Activated CD4-positive, alpha-beta T cell treated with anti-CD3 and anti-CD28 coated beads for 48 hours (primary cell): ENCODE measurements around the gene SYNPO2.
"Not testable (repeated sequence)": the region's sequence is repeated elsewhere in the genome, so short reads cannot be mapped to it uniquely, and the experiment has no call there.

Source experiments
- DNase-seq: peaks from one replicate; pipeline ENCODE4 v3.0.0-alpha.2; 2020

SYNPO2 gene

DNA sequence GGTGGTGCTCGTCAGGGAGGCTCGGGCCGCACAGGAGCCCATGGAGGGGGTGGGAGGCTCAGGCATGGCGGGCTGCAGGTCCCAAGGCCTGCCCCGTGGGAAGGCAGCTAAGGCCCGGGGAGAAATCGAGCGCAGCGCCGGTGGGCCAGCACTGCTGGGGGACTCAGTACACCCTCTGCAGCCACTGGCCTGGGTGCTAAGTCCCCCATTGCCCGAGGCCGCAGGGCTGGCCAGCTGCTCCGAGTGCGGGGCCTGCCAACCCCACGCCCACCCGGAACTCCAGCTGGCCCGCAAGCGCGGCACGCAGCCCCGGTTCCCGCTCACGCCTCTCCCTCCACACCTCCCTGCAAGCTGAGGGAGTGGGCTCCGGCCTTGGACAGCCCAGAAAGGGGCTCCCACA, 88.4 kb downstream of the SYNPO2 start:
- not testable (repeated sequence) for DNase-seq

DNA sequence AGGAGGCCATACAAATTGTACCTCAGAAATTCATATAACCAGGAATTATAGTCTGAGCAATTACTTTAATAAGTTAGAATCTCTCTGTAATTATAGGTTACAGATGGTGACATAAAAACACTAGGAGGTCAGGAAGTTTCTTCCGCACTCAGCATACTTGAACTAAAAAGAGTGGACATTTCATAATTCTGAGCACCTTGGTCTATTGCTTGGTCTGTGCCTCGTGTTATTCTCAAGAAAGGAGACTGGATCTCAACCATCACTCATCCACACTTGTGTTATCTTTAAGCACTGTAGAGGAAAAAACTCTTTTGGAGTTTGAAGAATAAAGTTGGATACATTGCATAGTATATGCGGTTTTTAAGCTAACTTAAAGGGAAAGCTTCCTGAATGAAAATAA, 91.1 kb downstream of the SYNPO2 start:
- no peak for DNase-seq

DNA sequence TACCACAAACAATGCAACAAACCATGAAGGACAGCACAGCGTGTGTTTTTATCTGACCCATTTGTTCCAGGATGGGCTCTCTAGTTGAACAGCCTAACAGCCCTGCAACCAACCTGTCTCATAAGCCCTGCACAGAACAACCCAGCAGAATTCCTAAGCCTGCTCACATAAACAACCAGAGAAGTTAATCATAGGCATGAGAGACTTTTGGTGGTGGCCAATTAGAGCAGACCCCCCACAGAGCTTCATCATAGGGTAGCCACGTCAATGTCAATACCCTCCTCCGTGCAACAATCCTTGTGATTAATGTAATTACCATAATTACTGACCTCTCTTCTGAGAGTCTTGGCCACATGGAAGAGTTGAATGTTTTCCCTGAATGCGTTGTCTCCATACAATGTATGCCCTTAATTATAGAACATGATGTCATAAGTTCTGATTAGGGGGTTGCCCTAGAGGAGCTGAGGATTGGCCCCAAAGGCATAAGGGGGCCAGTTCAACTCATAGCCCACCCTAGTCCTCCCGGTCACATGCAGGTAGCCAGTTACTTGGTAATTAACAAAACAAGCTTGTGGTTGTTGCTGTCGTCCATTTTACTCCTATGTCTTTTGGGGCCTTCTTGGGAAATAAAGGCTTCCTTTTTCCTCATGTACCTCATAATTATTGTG, 92.7 kb downstream of the SYNPO2 start:
- DNase-seq, result no peak

- DNase-seq, result peak; percentile 59
Measured at GRCh38 chr4:118981839-118982381, 93.3 kb downstream of the SYNPO2 start.

DNA sequence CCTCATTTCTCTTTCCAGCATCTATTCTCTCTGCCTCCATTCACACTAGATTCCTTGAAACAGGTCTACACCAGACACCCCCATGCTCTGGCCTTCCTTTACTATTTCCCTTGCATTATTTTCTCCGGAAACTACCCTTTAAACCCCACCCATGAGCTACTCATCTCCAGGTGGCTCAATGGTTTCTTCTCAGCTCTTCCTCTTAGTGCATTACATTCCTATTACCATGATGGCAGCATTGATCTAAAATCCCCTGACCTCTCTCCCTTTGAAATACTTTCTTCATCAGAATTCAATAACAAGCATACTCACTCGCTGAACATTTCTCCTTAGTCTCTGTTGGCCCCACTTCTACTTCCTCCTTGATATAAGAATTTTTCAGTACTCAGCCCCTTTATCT, 94.6 kb downstream of the SYNPO2 start:
- DNase-seq, result no peak

DNA sequence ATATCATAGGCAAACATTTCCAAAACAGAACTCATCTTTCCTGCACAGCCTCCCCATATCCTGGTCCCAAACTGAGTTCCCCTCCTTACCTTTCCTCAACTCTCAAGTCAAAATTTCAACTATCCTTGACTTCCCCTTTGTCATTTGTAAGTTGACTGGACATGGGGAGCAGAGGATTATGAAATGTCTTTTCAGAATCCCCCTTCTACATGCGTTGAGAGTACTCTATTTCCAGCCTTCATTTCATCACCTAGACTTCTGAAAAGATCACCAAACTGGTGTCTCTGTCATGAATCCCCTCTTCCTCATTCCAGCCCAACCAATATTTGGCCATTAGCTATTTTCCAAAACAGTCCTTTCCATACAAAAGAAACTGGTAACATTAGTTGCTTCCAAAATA, 95.2 kb downstream of the SYNPO2 start:
- DNase-seq, result no peak

DNA sequence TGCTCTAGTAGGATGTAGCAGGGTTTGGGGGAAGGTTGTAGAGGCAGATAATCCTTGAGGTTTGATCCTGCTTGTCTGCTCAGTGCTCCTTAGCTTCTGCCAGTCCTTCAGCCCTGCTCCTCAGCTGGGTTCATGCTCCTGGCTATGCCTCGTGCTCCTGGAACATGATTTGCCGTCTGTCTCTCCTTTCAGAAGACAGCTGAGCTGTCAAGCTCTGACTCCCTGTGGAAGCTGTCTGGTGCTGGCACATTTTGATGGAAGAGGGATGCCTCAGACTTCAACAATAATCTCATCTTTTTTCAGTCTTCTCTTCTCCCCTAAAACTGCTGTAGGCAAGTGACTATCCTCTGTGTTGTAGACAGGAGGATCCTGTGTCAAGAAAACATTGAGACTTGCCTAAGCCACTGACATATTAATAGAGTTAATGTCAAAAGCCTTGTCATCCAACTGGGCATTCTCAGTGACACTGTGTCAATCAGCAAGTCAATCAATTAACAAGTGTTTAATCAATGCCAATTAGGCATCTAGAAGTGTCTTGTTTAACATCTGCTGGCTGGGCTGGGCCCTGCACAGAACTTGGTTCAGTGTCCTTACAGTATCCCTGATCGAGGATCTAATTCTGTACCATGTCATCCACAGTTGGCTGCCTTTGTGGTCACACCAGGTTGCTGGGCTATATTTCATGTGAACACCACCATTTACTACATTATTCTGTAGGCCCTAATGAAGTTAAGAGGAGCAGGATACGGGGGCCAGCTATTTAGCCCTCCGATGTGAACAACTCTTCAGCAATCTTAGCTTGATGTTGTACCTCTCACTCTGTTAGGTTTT, 96.7 kb downstream of the SYNPO2 start:
- DNase-seq, result no peak

DNA sequence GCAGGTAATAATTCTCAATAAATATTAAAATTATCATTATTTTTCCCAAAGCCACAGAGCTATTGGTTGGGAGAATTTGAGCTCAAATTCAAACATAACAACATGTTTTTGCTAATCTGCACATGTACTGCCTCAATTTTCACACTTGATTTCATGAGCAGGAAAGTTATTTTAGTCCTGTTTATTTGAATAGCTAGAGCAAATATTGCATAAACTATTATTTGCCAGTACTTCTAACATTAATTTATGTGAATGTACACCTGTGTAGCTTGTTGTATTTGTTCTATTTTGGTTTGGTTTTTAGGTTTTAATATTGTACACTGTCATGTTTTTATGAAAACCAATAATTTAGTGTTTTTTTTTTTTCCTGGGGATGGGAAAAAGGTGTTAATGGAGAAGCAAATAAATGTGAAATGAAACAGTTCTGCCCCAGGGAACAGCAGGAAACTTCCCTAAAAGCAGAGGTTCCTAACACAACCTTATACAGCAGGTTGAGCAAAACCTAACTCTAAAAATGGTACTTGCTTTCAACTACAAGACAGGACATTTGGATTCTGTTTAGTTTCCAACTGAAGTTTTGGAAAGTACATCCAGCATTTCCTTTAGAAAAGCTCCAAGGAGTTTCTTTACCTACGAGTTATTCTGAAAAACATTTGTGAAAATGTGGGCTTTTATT, 99.4 kb downstream of the SYNPO2 start:
- no peak for DNase-seq

GRCh38 chr4:118988635-118988972, 100.0 kb downstream of the SYNPO2 start:
- no peak for DNase-seq

- no peak for DNase-seq
Measured at GRCh38 chr4:118989098-118990080, 100.7 kb downstream of the SYNPO2 start.

GRCh38 chr4:118991686-118992085, 103.0 kb downstream of the SYNPO2 start:
- DNase-seq, result no peak

- DNase-seq, result no peak
Measured at GRCh38 chr4:118992149-118992548, 103.5 kb downstream of the SYNPO2 start.

DNA sequence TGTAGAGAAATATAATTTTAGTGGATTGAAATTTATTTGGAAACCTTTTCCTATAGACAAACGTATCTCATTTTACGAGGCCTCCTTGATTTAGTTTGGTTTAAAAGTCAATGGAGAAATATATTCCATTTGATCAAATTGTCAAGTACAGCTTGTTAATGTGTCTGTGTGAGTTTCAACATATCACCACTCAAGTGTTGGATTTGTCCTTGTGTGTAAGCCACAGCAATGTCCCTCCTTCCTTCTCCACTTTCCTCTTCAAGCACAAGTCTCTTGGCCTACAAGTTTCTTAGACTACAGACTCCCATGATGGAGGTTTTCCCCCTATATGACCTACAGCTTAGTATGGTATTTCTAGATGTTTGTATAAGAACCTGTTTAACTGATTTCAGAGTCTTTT, 104.7 kb downstream of the SYNPO2 start:
- no peak for DNase-seq

- no peak for DNase-seq
Measured at GRCh38 chr4:118994030-118994429, 105.4 kb downstream of the SYNPO2 start.

GRCh38 chr4:118995693-118996391, 107.2 kb downstream of the SYNPO2 start:
- DNase-seq, result no peak

- DNase-seq, result no peak
Measured at GRCh38 chr4:118997601-118998000, 108.9 kb downstream of the SYNPO2 start.

GRCh38 chr4:118999919-119000318, 111.3 kb downstream of the SYNPO2 start:
- DNase-seq, result no peak

GRCh38 chr4:119000400-119000799, 111.7 kb downstream of the SYNPO2 start:
- no peak for DNase-seq

- DNase-seq, result no peak
Measured at GRCh38 chr4:119002476-119002875, 113.8 kb downstream of the SYNPO2 start.

GRCh38 chr4:119003001-119003400, 114.3 kb downstream of the SYNPO2 start:
- DNase-seq, result not testable (repeated sequence)

GRCh38 chr4:119005928-119006460, 117.3 kb downstream of the SYNPO2 start:
- no peak for DNase-seq

- DNase-seq, result no peak
Measured at GRCh38 chr4:119008761-119009160, 120.1 kb downstream of the SYNPO2 start.
